Pancreas (tissue), 10 donors: Measurements from ENCODE around the gene ERAP2. TPM values are rescaled to one million over a fixed set of nuclear protein-coding genes. Genes with fewer than 3 reads are reported as not detected.

Experiments used
- ATAC-seq, 4 donors: fragments of 200-7000 bp; cut with Tn5 transposase; one replicate each; pipeline versions ENCODE4 v1.8.0 to v1.9.1; 2020; ENCODE audit warnings: mild to moderate bottlenecking in 4 of 4, moderate library complexity in 4 of 4
- DNase-seq, 6 donors: peaks; one replicate each; pipeline ENCODE4 v3.0.0-alpha.2; 2020
- FAIRE-seq: peaks from 2 replicates; lab custom pipeline; 2012; peaks lifted over from hg19 to GRCh38; lab: Jason Lieb, UNC
- H3K27ac ChIP-seq, 4 donors: fragments of 200-600 bp; sonication (generic); 1 replicate in 3 of 4; 2 replicates in 1 of 4; pipeline versions ENCODE4 v1.5.0 to v1.8.0; 2020
- H3K27me3 ChIP-seq, 4 donors: fragments of 200-600 bp; one replicate each; pipeline ENCODE4 v1.8.0; 2021
- H3K36me3 ChIP-seq, 3 donors: fragments of 200-600 bp; sonication (generic) in 1 of 3; one replicate each; pipeline versions ENCODE4 v1.5.0 to v1.8.0; 2020 to 2021
- H3K4me1 ChIP-seq, 3 donors: fragments of 200-600 bp; one replicate each; pipeline ENCODE4 v1.8.0; 2021
- H3K4me3 ChIP-seq, 4 donors: fragments of 200-600 bp; sonication (generic) in 2 of 4; one replicate each; pipeline versions ENCODE4 v1.5.0 to v1.8.0; 2020 to 2021
- H3K9me3 ChIP-seq, 4 donors: fragments of 200-600 bp; one replicate each; pipeline ENCODE4 v1.8.0; 2021
- WGBS, 2 donors: extraction: QIAGEN DNeasy Blood & Tissue Kit; methylation state at CpG; one replicate each; pipeline ENCODE4 v1.1.7; 2013; 5-methylcytosine and 5-hydroxymethylcytosine counted together
- intact Hi-C, 3 donors: fragments of 100-400 bp; cut with DNase I; formaldehyde crosslinking; loops; one replicate each; pipeline versions ENCODE4 v1.11.1 to v1.14.2; 2022
- polyA plus RNA-seq, 2 donors: library from polyadenylated mRNA; stranded (reverse); fragments of 200-250 nt; gene quantifications; one replicate each; pipeline ENCODE4 v1.2.3, GENCODE V29; 2013
- total RNA-seq, 6 donors: library from RNA; stranded (reverse); fragmentation: NEBNext Ultra II Directional in 4 of 6; extraction: Animal tissue kit (Norgen Biotek cat#: 25700) in 4 of 6; gene quantifications; one replicate each; pipeline versions ENCODE4 v1.2.1 to v1.2.4, GENCODE V29; 2021 to 2023
- TF ChIP-seq, protein P1 (sequence below), 4 donors: fragments of 200-600 bp; sonication (generic) in 3 of 4; IDR thresholded peaks; one replicate each; pipeline versions ENCODE4 v1.5.0 to v1.8.0; 2021; ENCODE audit warnings: antibody characterized with exemption in 4 of 4
- donor health status: healthy with polysubstance abuse.
- donor health status: DM: no; HTN: no; CAD: no; lungs with moderate emphysema.
- donor health status: DM: no; HTN: no; CAD: no.
- donor health status: control.
- donor health status: control.
- donor health status: Bipolar disorder and iron deficiency.
- donor health status: DM: yes; HTN: yes; CAD: no.
- donor health status: DM: no; HTN: no; CAD: no.
- donor health status: DM: no; HTN: no; CAD: no.
- donor health status: DM: yes; HTN: yes; CAD: no.

ERAP2 gene
- total and polyA plus RNA-seq, 8 donors, result 0.22 to 9.3 (median 1.4) TPM

DNA sequence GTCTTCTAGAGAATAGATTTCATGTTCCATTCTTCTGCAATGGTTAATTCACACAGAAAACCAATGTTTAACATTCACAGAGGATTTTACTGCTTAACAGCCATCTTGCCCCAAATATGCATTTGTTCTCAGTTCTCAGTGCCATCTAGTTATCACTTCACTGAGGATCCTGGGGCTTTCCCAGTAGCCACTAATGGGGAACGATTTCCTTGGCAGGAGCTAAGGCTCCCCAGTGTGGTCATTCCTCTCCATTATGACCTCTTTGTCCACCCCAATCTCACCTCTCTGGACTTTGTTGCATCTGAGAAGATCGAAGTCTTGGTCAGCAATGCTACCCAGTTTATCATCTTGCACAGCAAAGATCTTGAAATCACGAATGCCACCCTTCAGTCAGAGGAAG, 3.4 kb downstream of the ERAP2 start:
- Histone ChIP-seq H3K27ac (no peak overlapping the region), H3K36me3 (no peaks in the 10 kb centered on the region), H3K4me1 (peaks cover 0 to 5% (median 0%) of the 10 kb centered on the region in 3 donors), H3K27me3 (no peaks in the 10 kb centered on the region), H3K9me3 (no peaks in the 10 kb centered on the region), H3K4me3 (no peak overlapping the region)
- no peak for DNase-seq
- TF ChIP-seq, protein P1, sequence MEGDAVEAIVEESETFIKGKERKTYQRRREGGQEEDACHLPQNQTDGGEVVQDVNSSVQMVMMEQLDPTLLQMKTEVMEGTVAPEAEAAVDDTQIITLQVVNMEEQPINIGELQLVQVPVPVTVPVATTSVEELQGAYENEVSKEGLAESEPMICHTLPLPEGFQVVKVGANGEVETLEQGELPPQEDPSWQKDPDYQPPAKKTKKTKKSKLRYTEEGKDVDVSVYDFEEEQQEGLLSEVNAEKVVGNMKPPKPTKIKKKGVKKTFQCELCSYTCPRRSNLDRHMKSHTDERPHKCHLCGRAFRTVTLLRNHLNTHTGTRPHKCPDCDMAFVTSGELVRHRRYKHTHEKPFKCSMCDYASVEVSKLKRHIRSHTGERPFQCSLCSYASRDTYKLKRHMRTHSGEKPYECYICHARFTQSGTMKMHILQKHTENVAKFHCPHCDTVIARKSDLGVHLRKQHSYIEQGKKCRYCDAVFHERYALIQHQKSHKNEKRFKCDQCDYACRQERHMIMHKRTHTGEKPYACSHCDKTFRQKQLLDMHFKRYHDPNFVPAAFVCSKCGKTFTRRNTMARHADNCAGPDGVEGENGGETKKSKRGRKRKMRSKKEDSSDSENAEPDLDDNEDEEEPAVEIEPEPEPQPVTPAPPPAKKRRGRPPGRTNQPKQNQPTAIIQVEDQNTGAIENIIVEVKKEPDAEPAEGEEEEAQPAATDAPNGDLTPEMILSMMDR (IDR thresholded peaks at IDR 0.05), result no peak
- FAIRE-seq, result no peak
- intact Hi-C loops, result loop anchor here in 1 of 3 donors (10.0 kb wide), 1 partner anchor 275 kb away; no protein-coding TSS in a partner anchor
- no peak for ATAC-seq
- WGBS, 2 donors, result 56 to 81% methylated on average over 3 of the region's 3 CpGs

DNA sequence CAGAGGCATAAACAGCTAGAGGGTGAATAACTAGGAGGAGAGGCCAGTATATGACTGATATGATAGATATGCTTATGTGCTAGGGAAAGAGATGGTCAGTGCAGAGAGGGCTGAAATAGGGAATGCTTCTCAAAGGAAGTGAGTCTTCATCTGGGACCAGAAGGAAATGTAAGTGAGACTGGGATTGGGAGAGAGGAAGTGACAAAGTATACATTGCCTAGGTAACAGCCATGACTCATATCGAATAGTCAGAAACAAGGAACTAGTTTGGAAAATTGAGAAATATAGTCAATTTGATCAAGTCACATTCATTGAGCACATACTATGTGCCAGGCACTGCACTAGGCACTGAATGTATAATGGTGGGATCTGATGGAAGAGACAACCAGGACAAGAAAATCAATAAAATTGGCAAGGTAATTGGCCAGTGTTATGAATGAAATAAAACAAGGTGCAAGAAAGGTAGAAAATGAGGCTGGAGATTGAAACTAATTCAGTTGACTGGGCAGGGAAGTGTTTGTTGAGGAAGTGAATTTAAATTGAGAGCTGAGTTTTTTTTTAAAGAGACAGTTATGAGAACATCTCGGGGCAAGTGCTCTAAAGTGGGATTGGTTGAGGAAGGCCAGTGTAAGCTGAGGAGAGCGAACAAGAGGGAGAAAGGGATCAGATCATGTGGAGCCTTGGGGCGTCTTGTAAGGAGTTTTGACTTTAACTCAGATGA, 4.3 kb downstream of the ERAP2 start:
- DNase-seq (no peak), FAIRE-seq (no peak), ATAC-seq (peak in 1 of 4 donors; percentile 19)
- Histone ChIP-seq H3K36me3 (no peaks in the 10 kb centered on the region), H3K9me3 (no peaks in the 10 kb centered on the region), H3K27me3 (no peaks in the 10 kb centered on the region), H3K4me1 (peaks cover 0 to 5% (median 0%) of the 10 kb centered on the region in 3 donors), H3K4me3 (no peak overlapping the region), H3K27ac (no peak overlapping the region)
- WGBS, 2 donors, result 85 to 87% methylated on average over 4 of the region's 4 CpGs
- intact Hi-C loops, result no loop called here
- TF ChIP-seq, protein P1 (IDR thresholded peaks at IDR 0.05), result no peak

DNA sequence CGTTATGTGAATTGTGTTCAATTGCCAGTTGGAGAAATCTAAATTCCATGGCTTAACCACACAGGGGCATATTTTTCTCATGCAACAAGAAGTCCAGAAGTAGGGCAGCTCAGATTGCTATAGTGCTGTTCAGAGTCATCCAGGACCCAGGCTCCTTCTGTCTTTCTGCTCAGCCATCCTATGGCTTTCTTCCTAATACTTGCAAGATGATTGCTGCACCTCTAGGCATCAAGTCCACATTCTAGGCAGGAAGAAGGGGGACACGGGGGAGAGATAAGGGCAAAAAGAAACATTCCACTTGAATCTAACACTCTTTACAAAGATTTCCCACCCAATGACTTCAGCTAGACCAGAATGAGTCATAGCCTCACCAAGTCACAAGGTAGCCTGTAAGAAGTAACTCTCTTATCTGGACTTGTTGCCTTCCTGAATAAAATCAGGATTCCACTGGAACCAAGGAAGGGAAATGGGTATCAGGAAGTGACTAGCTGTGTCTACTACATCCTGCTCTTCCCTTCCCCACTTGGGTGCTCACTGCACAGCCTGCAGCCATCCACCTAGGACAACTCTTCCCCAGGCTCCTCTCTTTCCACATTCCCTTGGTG, 5.3 kb downstream of the ERAP2 start:
- Histone ChIP-seq H3K27me3 (no peaks in the 10 kb centered on the region), H3K4me1 (peaks cover 0 to 5% (median 0%) of the 10 kb centered on the region in 3 donors), H3K4me3 (no peak overlapping the region), H3K9me3 (no peaks in the 10 kb centered on the region), H3K27ac (no peak overlapping the region), H3K36me3 (no peaks in the 10 kb centered on the region)
- FAIRE-seq (no peak), DNase-seq (no peak), ATAC-seq (peak in 3 of 4 donors; percentile 17 to 52 (median 48))
- TF ChIP-seq, protein P1 (IDR thresholded peaks at IDR 0.05), result no peak
- 68 to 73% methylated on average over 2 of the region's 2 CpGs for WGBS, 2 donors
- intact Hi-C loops, result no loop called here

DNA sequence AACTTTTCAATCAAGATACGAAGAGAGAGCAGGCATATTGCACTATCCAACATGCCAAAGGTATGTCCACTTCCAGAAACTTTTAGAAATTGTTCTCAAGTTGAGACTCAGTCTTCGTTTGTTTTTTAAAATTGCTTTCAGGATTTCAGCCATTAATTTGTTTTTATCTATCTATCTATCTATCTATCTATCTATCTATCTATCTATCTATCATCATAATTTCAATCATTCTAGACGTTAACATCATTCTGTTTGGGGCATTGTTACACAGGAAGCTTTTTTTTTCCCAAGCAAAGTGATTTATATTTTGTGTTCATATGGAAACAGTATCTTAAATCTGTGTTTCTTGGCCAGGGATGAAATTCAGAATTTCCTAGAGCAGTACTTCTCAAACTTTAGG, 7.6 kb downstream of the ERAP2 start:
- intact Hi-C loops, result no loop called here
- TF ChIP-seq, protein P1 (IDR thresholded peaks at IDR 0.05), result no peak
- 71 to 77% methylated on average over 3 of the region's 3 CpGs for WGBS, 2 donors
- H3K36me3 ChIP-seq, result no peaks in the 10 kb centered on the region
- no peaks in the 10 kb centered on the region for H3K27me3 ChIP-seq
- H3K27ac ChIP-seq, result no peak overlapping the region
- no peak for FAIRE-seq
- ATAC-seq, result no peak
- no peak for DNase-seq
- no peak overlapping the region for H3K4me3 ChIP-seq
- no peaks in the 10 kb centered on the region for H3K4me1 ChIP-seq
- H3K9me3 ChIP-seq, result no peaks in the 10 kb centered on the region

DNA sequence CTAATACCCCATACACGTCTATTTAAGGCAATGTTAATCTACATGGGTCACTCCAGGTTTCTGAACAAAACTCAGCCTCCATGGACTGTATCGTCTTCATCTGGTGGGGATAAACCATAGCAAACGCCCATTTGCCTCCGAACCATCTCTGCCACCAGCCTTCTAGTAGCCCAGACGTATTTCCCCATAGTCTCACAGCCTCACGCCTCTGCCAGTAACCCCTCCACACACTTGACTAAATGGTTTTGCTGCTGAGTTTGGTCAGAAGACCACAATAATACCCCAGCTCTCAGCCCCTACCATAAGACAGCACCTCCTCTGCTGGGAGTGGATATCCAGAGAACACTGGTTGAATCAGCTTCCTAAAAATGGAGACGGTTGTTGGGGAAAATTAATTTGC, 8.7 kb downstream of the ERAP2 start:
- Histone ChIP-seq H3K27me3 (no peaks in the 10 kb centered on the region), H3K9me3 (no peaks in the 10 kb centered on the region), H3K27ac (no peak overlapping the region), H3K4me3 (no peak overlapping the region), H3K4me1 (no peaks in the 10 kb centered on the region), H3K36me3 (no peaks in the 10 kb centered on the region)
- ATAC-seq (no peak), DNase-seq (no peak), FAIRE-seq (no peak)
- WGBS, 2 donors, result 85 to 87% methylated on average over 7 of the region's 7 CpGs
- intact Hi-C loops, result no loop called here
- TF ChIP-seq, protein P1 (IDR thresholded peaks at IDR 0.05), result no peak
